Left kidney (tissue), 2 donors: ENCODE measurements around the gene MYO10. TPM values are rescaled to one million over a fixed set of nuclear protein-coding genes. Genes with fewer than 3 reads are reported as not detected.
"Not testable (repeated sequence)": the region's sequence is repeated elsewhere in the genome, so short reads cannot be mapped to it uniquely, and the experiment has no call there.

Experiments
- DNase-seq: peaks from one replicate; pipeline ENCODE4 v3.0.0-alpha.2; 2013
- polyA plus RNA-seq: library from polyadenylated mRNA; unstranded; fragments of 120-200 nt; gene quantifications from one replicate; pipeline ENCODE4 v1.2.1, GENCODE V29; 2013; ENCODE audit not compliant: insufficient read length

MYO10 gene
- polyA plus RNA-seq, 1 donor = 43.8 TPM

GRCh38 chr5:16865151-16865550 lies 70.9 kb downstream of the MYO10 start:
- no peak for DNase-seq

DNA sequence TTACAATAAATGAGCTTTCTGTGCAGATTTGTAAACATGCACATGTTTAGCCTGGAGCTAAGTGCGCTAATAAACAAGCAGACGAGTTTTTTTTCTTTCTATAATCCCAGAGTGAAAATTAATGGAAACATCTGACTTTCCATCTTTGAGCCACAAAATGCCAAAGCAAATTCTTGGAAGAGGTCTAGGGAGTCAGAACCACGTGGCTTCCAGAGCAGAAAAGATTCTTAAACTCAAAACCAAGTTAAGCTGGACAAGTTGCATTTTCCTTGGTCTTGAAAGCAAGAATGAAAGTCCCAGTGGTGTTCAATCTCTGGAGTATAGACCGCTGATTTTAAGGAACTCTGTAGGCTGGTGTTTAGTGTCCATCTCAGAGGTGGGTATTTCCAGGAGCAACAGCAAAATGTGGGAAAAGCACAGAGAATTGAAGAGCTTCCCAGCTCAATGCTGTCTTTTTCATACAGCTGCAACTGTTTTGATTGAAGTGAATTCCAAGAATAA lies 71.4 kb downstream of the MYO10 start:
- no peak for DNase-seq

- DNase-seq = no peak
Measured at GRCh38 chr5:16863469-16863946, 72.6 kb downstream of the MYO10 start.

DNA sequence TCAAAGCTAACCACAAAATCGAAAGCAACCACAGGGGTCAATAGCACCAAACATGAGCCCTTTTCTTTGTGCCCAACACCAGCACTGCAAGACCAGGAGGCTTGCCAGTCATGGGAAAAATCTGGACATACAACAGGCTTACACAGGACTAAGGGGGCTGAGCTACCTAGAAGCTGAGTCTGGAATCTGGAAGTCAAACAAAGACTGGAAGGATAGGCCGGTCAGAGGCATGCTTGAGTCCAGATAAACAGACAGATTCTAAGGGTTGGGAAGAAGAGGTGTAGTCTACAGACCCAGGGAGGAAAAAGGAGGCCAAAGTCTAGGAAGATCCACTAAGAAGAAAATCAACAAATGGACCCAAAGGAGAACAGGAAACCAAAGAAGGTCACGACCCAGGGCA lies 73.3 kb downstream of the MYO10 start:
- no peak for DNase-seq

- DNase-seq = no peak
Measured at GRCh38 chr5:16859346-16859745, 76.7 kb downstream of the MYO10 start.

- no peak for DNase-seq
Measured at GRCh38 chr5:16858151-16858550, 77.9 kb downstream of the MYO10 start.

GRCh38 chr5:16857635-16858034 lies 78.5 kb downstream of the MYO10 start:
- DNase-seq = no peak

GRCh38 chr5:16856531-16856930 lies 79.6 kb downstream of the MYO10 start:
- no peak for DNase-seq

DNA sequence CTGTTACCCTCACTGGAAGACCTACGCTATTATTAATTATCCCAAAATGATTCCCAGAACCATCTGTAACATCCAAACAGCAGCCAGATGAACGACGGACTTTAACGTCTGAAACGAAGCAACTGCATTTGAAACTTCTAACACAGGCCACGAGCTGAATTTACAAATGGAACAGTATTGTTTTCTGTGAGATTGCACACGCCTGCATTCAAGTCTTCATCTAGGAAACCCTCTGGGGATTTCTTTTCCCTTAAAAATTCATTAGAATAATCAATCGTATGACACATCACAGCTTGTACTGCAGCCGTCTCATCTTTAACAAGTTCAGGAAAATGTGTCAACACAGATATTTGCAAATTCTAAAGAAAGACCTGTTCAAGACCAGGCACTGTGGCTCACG lies 80.2 kb downstream of the MYO10 start:
- DNase-seq = no peak

GRCh38 chr5:16855485-16855884 lies 80.6 kb downstream of the MYO10 start:
- DNase-seq = no peak

DNA sequence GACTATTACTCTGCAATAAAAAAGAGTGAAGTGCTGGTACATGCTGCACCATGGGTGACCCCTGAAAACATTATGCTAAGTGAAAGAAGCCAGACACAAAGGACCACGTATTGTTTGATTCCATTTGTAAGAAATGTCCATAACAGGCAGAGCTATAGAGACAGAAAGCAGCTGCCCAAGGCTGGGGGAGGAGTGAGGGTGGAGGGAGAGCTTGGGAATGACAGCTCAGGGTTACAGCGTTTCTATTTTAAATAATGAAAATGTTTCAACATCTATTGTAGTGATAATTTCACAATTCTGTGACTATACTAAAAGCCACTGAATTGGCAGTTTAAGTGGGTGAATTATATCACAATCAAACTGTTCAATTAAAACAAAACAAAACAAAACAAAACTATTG lies 81.7 kb downstream of the MYO10 start:
- DNase-seq = no peak

DNA sequence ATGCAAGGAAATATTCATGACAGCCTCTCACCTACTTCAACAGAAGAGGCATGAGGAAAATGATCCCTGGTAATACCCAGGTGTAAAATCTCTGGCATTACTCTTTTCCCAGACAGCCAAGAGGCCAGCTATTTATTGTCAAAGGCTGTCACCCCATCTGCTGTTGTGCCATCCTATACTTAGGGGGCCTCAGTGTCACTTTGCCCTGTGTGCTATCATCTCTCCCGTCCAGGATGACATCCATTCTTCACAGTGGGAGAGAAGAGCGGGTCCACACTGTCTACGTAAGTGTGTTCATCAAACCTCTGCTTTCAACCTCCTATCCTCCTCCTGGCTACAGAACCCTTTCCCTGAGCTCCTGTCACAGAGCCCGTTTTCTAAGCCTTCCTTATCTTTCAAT lies 82.6 kb downstream of the MYO10 start:
- DNase-seq = no peak

- no peak for DNase-seq
Measured at GRCh38 chr5:16852251-16853005, 83.7 kb downstream of the MYO10 start.

- DNase-seq = no peak
Measured at GRCh38 chr5:16849775-16850174, 86.3 kb downstream of the MYO10 start.

DNA sequence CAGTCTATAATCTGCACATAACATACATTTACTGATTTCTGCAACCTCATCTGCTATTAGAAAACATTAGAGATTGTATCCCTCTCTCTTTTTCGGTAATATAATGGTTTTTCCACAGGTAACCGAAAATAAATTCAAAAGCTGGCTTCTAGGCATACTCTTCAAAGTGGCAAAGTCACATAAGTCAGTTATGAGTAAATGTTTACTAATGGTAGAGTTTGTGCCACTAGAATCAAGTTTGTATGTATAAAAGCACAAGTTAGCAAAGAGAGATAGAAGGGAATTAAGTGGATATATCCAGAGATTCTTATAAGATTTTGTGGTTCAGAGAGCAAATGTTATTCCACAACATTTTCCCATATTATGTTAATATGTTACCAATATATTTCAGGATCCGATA lies 86.9 kb downstream of the MYO10 start:
- no peak for DNase-seq

- no peak for DNase-seq
Measured at GRCh38 chr5:16844952-16845351, 91.1 kb downstream of the MYO10 start.

DNA sequence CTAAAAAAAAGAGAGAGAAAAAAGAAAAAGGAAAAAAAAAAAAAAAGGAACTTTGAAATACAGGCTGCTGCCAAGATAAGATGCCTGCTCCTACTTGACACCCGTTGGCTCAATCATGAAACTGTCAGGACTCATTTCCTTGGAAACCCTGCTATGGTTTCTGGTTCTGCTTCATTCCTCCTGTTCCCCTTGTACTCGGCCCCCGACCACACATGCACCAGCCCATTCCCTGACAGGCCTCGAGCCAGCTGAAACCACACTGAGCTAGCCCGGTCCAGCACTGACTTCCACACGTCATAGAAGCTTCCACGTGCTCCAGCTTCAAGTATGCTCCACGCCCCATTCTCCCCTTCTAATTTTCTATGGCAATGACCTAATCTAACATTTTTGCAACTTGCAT lies 93.2 kb downstream of the MYO10 start:
- peak; percentile 35 for DNase-seq

GRCh38 chr5:16841416-16841815 lies 94.7 kb downstream of the MYO10 start:
- no peak for DNase-seq

DNA sequence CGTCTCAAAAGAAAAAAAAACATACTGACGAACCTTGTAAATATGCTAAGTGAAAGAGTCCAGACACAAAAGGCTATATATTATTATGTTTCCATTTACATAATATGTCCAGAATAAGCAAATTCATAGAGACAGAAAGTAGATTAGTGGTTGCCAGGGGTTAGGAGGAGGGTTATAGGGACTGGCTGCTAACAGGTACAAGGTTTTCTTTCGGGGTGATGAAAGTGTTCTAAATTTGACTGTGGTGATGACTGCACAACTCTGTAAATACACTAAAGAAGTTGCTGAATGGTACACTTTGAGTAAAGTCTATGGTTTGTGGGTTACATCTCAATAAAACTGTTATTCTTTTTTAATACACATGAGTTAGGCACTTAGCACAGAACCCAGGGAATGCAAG lies 98.8 kb downstream of the MYO10 start:
- no peak for DNase-seq

- no peak for DNase-seq
Measured at GRCh38 chr5:16834029-16834428, 102.1 kb downstream of the MYO10 start.

- not testable (repeated sequence) for DNase-seq
Measured at GRCh38 chr5:16831326-16831725, 104.8 kb downstream of the MYO10 start.

- DNase-seq = no peak
Measured at GRCh38 chr5:16827755-16828154, 108.3 kb downstream of the MYO10 start.

DNA sequence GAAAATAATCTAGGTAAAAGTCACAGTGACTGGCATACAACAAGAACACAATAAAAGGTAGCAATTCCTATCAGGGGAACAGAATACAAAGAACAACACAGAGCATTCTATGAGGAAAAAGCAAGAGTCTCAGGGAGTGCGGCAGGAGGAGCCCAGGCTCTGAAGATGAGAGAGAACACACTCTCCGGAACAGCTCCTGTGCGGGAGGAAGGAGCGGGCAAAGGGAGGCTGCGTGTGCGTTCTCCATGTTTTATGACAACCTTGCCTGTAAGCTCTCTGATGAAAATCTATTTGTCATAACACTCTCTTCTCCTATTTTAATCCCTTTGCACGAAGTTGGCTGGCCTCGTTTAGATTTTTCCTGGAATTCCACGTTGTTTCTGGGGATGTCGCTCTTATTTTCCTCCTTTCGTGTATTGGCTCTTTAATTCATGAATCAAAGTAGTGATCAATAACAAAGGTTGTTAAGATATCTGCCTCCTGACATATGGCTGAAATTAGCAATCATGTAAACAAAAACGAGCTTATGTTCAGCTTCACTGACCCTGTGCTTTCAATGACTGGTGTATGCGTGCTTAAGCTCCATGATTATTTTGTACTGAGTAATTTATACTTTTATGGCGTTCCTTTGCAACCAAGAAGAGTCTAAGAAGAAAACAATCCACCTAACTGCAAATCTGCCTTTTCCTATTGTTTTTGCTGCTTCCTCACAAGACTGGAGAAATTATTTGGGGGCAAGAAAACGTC lies 109.5 kb downstream of the MYO10 start:
- DNase-seq = no peak
